Skeletal muscle cell (primary cell): ENCODE data around the gene VTI1A.

ENCODE experiments used
- DNase-seq: peaks from one replicate; pipeline ENCODE4 v3.0.0-alpha.2; 2010; ENCODE audit warnings: low read depth
- H3K4me3 ChIP-seq: 2 replicates; pipeline ENCODE4 v1.5.1; 2011; ENCODE audit warnings: low read depth, mild to moderate bottlenecking, control low read depth, low read length, moderate library complexity

Gene VTI1A

GRCh38 chr10:112785089-112785488, 338.1 kb downstream of the VTI1A start:
- H3K4me3 ChIP-seq, result no peak overlapping the region
- DNase-seq, result no peak

GRCh38 chr10:112789248-112789647, 342.2 kb downstream of the VTI1A start:
- H3K4me3 ChIP-seq, result no peak overlapping the region
- no peak for DNase-seq

GRCh38 chr10:112790030-112790429, 343.0 kb downstream of the VTI1A start:
- H3K4me3 ChIP-seq, result no peak overlapping the region
- DNase-seq, result no peak

GRCh38 chr10:112790921-112791320, 343.9 kb downstream of the VTI1A start:
- H3K4me3 ChIP-seq, result no peak overlapping the region
- DNase-seq, result no peak

GRCh38 chr10:112791447-112791846, 344.4 kb downstream of the VTI1A start:
- DNase-seq, result no peak

GRCh38 chr10:112792487-112793201, 345.6 kb downstream of the VTI1A start:
- DNase-seq, result peak; percentile 76
- H3K4me3 ChIP-seq, result peak overlapping the region; percentile 9

More at GRCh38 chr10:112791447-112791846, 344.4 kb downstream of the VTI1A start:
- H3K4me3 ChIP-seq, result no peak overlapping the region

- H3K4me3 ChIP-seq, result peak overlapping the region; percentile 9
- DNase-seq, result peak; percentile 73
Measured at GRCh38 chr10:112793202-112793921, 346.3 kb downstream of the VTI1A start.

GRCh38 chr10:112794201-112794600, 347.2 kb downstream of the VTI1A start:
- no peak for DNase-seq
- H3K4me3 ChIP-seq, result no peak overlapping the region

GRCh38 chr10:112795067-112795466, 348.1 kb downstream of the VTI1A start:
- no peak overlapping the region for H3K4me3 ChIP-seq
- DNase-seq, result no peak

GRCh38 chr10:112797197-112797596, 350.2 kb downstream of the VTI1A start:
- no peak overlapping the region for H3K4me3 ChIP-seq
- DNase-seq, result no peak

GRCh38 chr10:112797855-112798254, 350.8 kb downstream of the VTI1A start:
- no peak overlapping the region for H3K4me3 ChIP-seq
- DNase-seq, result no peak

GRCh38 chr10:112799038-112799437, 352.0 kb downstream of the VTI1A start:
- H3K4me3 ChIP-seq, result no peak overlapping the region
- no peak for DNase-seq

- DNase-seq, result no peak
- no peak overlapping the region for H3K4me3 ChIP-seq
Measured at GRCh38 chr10:112799726-112800510, 352.9 kb downstream of the VTI1A start.

- no peak overlapping the region for H3K4me3 ChIP-seq
Measured at GRCh38 chr10:112801004-112801403, 354.0 kb downstream of the VTI1A start.

GRCh38 chr10:112801748-112802147, 354.7 kb downstream of the VTI1A start:
- DNase-seq, result no peak

More at GRCh38 chr10:112801004-112801403, 354.0 kb downstream of the VTI1A start:
- no peak for DNase-seq

GRCh38 chr10:112802411-112803022, 355.5 kb downstream of the VTI1A start:
- no peak overlapping the region for H3K4me3 ChIP-seq
- no peak for DNase-seq

More at GRCh38 chr10:112801748-112802147, 354.7 kb downstream of the VTI1A start:
- no peak overlapping the region for H3K4me3 ChIP-seq

- DNase-seq, result no peak
- no peak overlapping the region for H3K4me3 ChIP-seq
Measured at GRCh38 chr10:112803961-112804401, 357.0 kb downstream of the VTI1A start.

GRCh38 chr10:112805254-112805590, 358.2 kb downstream of the VTI1A start:
- no peak overlapping the region for H3K4me3 ChIP-seq

GRCh38 chr10:112805701-112806100, 358.7 kb downstream of the VTI1A start:
- no peak for DNase-seq
- H3K4me3 ChIP-seq, result no peak overlapping the region

More at GRCh38 chr10:112805254-112805590, 358.2 kb downstream of the VTI1A start:
- DNase-seq, result no peak

- H3K4me3 ChIP-seq, result no peak overlapping the region
- no peak for DNase-seq
Measured at GRCh38 chr10:112807013-112807412, 360.0 kb downstream of the VTI1A start.
